SK-N-SH treated with all-trans-retinoic acid at 6 μM for 48 hours (cell line): ENCODE results near the gene NDUFAF2.

Source experiments
- ARNTL ChIP-seq: fragments of 450-650 bp; formaldehyde crosslinking; IDR thresholded peaks from 2 replicates; pipeline ENCODE4 v1.5.0; 2020; ENCODE audit warnings: low read depth, mild to moderate bottlenecking, moderate library complexity, borderline replicate concordance
- BACH2 ChIP-seq: fragments of 250-450 bp; sonication (Bioruptor Pico); IDR thresholded peaks from 2 replicates; pipeline ENCODE4 v1.9.0; 2021; ENCODE audit warnings: mild to moderate bottlenecking, borderline replicate concordance
- CSDC2 ChIP-seq: fragments of 250-450 bp; sonication (Bioruptor Pico); IDR thresholded peaks from 2 replicates; pipeline ENCODE4 v1.5.0; 2020; ENCODE audit warnings: mild to moderate bottlenecking, moderate library complexity
- PATZ1 ChIP-seq: fragments of 250-450 bp; sonication (Bioruptor Pico); IDR thresholded peaks from 2 replicates; pipeline ENCODE4 v1.8.0; 2020; ENCODE audit warnings: mild to moderate bottlenecking, moderate library complexity, borderline replicate concordance
- PPARA ChIP-seq: fragments of 250-450 bp; sonication (Bioruptor Pico); IDR thresholded peaks from 2 replicates; pipeline ENCODE4 v1.5.0; 2020; ENCODE audit warnings: mild to moderate bottlenecking, borderline replicate concordance
- SNAI2 ChIP-seq: fragments of 250-450 bp; sonication (Bioruptor Pico); IDR thresholded peaks from 2 replicates; pipeline ENCODE4 v1.5.0; 2020; ENCODE audit warnings: mild to moderate bottlenecking, moderate library complexity
- TOX ChIP-seq: fragments of 250-450 bp; sonication (Bioruptor Pico); IDR thresholded peaks from 2 replicates; pipeline ENCODE4 v1.8.0; 2021; ENCODE audit warnings: mild to moderate bottlenecking, moderate library complexity, borderline replicate concordance
- ZFP3 ChIP-seq: fragments of 250-450 bp; sonication (Bioruptor Pico); IDR thresholded peaks from 2 replicates; pipeline ENCODE4 v1.5.0; 2020; ENCODE audit warnings: mild to moderate bottlenecking, moderate library complexity
- ZFP30 ChIP-seq: fragments of 450-650 bp; formaldehyde crosslinking; IDR thresholded peaks from 2 replicates; pipeline ENCODE4 v1.5.0; 2022; ENCODE audit warnings: mild to moderate bottlenecking, moderate library complexity

GRCh38 chr5:61148515-61148914, 203.5 kb downstream of the NDUFAF2 start:
- TF ChIP-seq BACH2 (CRISPR knock-in tag): no peak
- TF ChIP-seq PATZ1 (CRISPR knock-in tag): no peak
- TF ChIP-seq SNAI2 (CRISPR knock-in tag): no peak
- TF ChIP-seq TOX: no peak
- TF ChIP-seq CSDC2 (CRISPR knock-in tag): no peak
- no peak for TF ChIP-seq PPARA
- no peak for TF ChIP-seq ZFP3 (CRISPR knock-in tag)
- TF ChIP-seq ARNTL (CRISPR knock-in tag): no peak
- no peak for TF ChIP-seq ZFP30 (CRISPR knock-in tag)
